Measurements from ENCODE around the gene ELFN1. TPM values are rescaled to one million over a fixed set of nuclear protein-coding genes. Genes with fewer than 3 reads are reported as not detected.

ELFN1 gene
- polyA plus RNA-seq, 1 donor (not counting 4 experiments of a cell fraction or from before 2014, with no cell fraction given) = 0.03 TPM

DNA sequence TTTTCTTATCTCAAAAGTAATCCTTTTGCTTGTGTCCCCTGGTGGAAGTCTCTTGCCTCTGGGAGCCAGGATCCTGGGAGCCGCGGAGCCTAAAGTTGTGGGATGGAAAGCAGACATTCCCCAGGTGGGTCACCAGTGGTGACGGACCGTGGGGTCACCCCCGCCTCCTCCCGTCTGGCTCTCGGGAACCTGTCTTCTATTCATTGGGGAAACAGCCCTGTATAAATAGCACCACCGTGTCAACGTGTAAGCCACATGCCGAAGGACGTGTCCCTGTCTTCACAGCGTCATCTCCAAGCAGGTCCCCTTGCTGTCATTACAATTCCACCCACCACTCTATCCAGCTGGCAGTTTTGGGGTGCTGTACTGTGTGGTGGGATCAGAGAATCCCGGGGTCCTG lies 87.5 kb downstream of the ELFN1 start:
- no peak for FAIRE-seq
- dilution Hi-C loops (cut with MboI; ENCODE audit: extremely low pct_ligation_motif_present, low sequenced_read_pairs) = no loop called here

DNA sequence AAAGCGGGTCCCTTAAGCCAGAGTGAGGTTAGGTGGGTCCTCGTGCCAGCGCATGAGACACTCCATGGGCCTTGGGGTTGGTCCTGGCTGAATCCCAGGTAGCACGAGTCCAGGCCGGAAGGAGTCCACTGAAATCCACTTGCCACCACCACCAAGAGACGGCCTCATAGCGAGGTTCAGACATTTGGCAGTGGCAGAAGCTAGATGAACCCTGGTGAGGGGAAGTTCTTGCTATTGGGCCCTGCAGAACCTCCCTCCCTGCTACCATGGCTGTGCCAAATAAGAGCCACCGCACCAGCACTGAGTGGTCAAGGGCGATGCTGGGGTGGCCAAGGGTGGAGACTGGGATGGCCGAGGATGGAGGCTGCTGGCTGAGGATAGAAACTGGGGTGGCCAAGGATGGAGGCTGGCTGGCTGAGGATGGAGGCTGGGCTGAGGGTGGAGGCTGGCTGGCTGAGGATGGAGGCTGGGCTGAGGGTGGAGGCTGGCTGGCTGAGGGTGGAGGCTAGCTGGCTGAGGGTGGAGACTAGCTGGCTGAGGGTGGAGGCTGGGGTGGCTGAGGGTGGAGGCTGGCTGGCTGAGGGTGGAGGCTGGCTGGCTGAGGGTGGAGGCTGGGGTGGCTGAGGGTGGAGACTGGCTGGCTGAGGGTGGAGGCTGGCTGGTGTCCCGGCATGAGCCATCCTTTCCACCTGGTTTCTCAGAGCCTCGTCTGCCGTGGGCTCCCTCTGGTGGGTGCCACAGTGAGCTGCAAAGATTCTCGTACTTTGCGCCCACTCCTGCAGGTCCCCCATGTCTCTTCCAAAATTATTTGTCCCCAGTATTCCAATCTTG lies 88.2 kb downstream of the ELFN1 start:
- no peaks in the 10 kb centered on the region for H3K36me3 ChIP-seq (ENCODE audit: control insufficient read depth in 2 of 2, extremely low read depth in 1 of 2, insufficient read depth in 2 of 2, low read length in 2 of 2)
- peaks cover 3% of the 10 kb centered on the region for H3K27me3 ChIP-seq (ENCODE audit: control insufficient read depth, extremely low read depth, insufficient read depth, low read length)
- no peaks in the 10 kb centered on the region for H3K9me3 ChIP-seq (ENCODE audit: control insufficient read depth, low read depth, low read length)
- no peak overlapping the region for H3K9ac ChIP-seq (ENCODE audit: control insufficient read depth, extremely low read depth, insufficient read depth, low read length)
- no peak for TF ChIP-seq EZH2 (IDR thresholded peaks at IDR 0.05; ENCODE audit: low read length)
- TF ChIP-seq, protein P1, sequence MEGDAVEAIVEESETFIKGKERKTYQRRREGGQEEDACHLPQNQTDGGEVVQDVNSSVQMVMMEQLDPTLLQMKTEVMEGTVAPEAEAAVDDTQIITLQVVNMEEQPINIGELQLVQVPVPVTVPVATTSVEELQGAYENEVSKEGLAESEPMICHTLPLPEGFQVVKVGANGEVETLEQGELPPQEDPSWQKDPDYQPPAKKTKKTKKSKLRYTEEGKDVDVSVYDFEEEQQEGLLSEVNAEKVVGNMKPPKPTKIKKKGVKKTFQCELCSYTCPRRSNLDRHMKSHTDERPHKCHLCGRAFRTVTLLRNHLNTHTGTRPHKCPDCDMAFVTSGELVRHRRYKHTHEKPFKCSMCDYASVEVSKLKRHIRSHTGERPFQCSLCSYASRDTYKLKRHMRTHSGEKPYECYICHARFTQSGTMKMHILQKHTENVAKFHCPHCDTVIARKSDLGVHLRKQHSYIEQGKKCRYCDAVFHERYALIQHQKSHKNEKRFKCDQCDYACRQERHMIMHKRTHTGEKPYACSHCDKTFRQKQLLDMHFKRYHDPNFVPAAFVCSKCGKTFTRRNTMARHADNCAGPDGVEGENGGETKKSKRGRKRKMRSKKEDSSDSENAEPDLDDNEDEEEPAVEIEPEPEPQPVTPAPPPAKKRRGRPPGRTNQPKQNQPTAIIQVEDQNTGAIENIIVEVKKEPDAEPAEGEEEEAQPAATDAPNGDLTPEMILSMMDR (optimal IDR thresholded peaks at IDR 0.05 in 1 of 3, IDR thresholded peaks at IDR 0.05 in 1 of 3, conservative IDR thresholded peaks at IDR 0.05 in 1 of 3; ENCODE audit: extremely low read depth in 1 of 3, insufficient read depth in 2 of 3, low read length in 3 of 3) = peak; percentile 27 to 69 (median 64)
- no peak for FAIRE-seq
- H3K27ac ChIP-seq (ENCODE audit: control insufficient read depth, insufficient read depth, low read length) = no peak overlapping the region
- H3K4me2 ChIP-seq (ENCODE audit: control insufficient read depth, extremely low read depth, insufficient read depth, low read depth, low read length) = no peak overlapping the region
- dilution Hi-C loops (cut with MboI; ENCODE audit: extremely low pct_ligation_motif_present, low sequenced_read_pairs) = no loop called here
- no peaks in the 10 kb centered on the region for H3K9me1 ChIP-seq (ENCODE audit: control insufficient read depth, extremely low read depth, insufficient read depth, low read length)
- H3K4me1 ChIP-seq (ENCODE audit: control insufficient read depth, extremely low read depth, insufficient read depth, low read length) = no peaks in the 10 kb centered on the region
- H3K4me3 ChIP-seq (ENCODE audit: control insufficient read depth in 2 of 3, extremely low read depth in 1 of 3, insufficient read depth in 2 of 3, low read depth in 1 of 3, low read length in 3 of 3) = no peak overlapping the region
- no peaks in the 10 kb centered on the region for H3K79me2 ChIP-seq (ENCODE audit: control insufficient read depth, insufficient read depth, low read length)
- H2AFZ ChIP-seq (ENCODE audit: control insufficient read depth, low read length) = no peak overlapping the region
- no peak for DNase-seq (ENCODE audit: low read depth, low spot score)
- no peaks in the 10 kb centered on the region for H4K20me1 ChIP-seq (ENCODE audit: control insufficient read depth, extremely low read depth, insufficient read depth, low read length)

More for the DNA sequence above, 87.5 kb downstream of the ELFN1 start:
- Histone ChIP-seq H3K4me1 (ENCODE audit: control insufficient read depth, extremely low read depth, insufficient read depth, low read length) (no peaks in the 10 kb centered on the region), H3K4me3 (ENCODE audit: control insufficient read depth in 2 of 3, extremely low read depth in 1 of 3, insufficient read depth in 2 of 3, low read depth in 1 of 3, low read length in 3 of 3) (no peak overlapping the region), H3K27ac (ENCODE audit: control insufficient read depth, insufficient read depth, low read length) (no peak overlapping the region), H3K4me2 (ENCODE audit: control insufficient read depth, extremely low read depth, insufficient read depth, low read depth, low read length) (no peak overlapping the region), H2AFZ (ENCODE audit: control insufficient read depth, low read length) (no peak overlapping the region), H3K36me3 (ENCODE audit: control insufficient read depth in 2 of 2, extremely low read depth in 1 of 2, insufficient read depth in 2 of 2, low read length in 2 of 2) (no peaks in the 10 kb centered on the region), H3K79me2 (ENCODE audit: control insufficient read depth, insufficient read depth, low read length) (no peaks in the 10 kb centered on the region), H3K9me3 (ENCODE audit: control insufficient read depth, low read depth, low read length) (no peaks in the 10 kb centered on the region), H4K20me1 (ENCODE audit: control insufficient read depth, extremely low read depth, insufficient read depth, low read length) (no peaks in the 10 kb centered on the region), H3K9me1 (ENCODE audit: control insufficient read depth, extremely low read depth, insufficient read depth, low read length) (no peaks in the 10 kb centered on the region), H3K27me3 (ENCODE audit: control insufficient read depth, extremely low read depth, insufficient read depth, low read length) (peaks cover 7% of the 10 kb centered on the region), H3K9ac (ENCODE audit: control insufficient read depth, extremely low read depth, insufficient read depth, low read length) (no peak overlapping the region)
- DNase-seq (ENCODE audit: low read depth, low spot score) = no peak
- TF ChIP-seq, protein P1 (optimal IDR thresholded peaks at IDR 0.05 in 1 of 3, IDR thresholded peaks at IDR 0.05 in 1 of 3, conservative IDR thresholded peaks at IDR 0.05 in 1 of 3; ENCODE audit: extremely low read depth in 1 of 3, insufficient read depth in 2 of 3, low read length in 3 of 3) = no peak
- no peak for TF ChIP-seq EZH2 (IDR thresholded peaks at IDR 0.05; ENCODE audit: low read length)

Measured in keratinocyte (primary cell).